ENCODE results near the gene PES1. TPM values are rescaled to one million over a fixed set of nuclear protein-coding genes. Genes with fewer than 3 reads are reported as not detected.
A peak's percentile ranks its signal among the peaks of the same experiment; 100 is the strongest.

Gene PES1
- total and polyA plus RNA-seq, 2 of the 13 experiments (the other 11 are each of a cell fraction or from before 2014, with no cell fraction given) = 65.1 to 94.7 TPM

- TF ChIP-seq THAP9 (CRISPR knock-in tag; IDR thresholded peaks at IDR 0.05; ENCODE audit: borderline replicate concordance) (no peak; the same call in 1 of the 2 replicates), KLF11 (CRISPR knock-in tag; IDR thresholded peaks at IDR 0.05) (no peak), HMGXB4 (CRISPR knock-in tag; IDR thresholded peaks at IDR 0.05; ENCODE audit: borderline replicate concordance in 1 of 2, low read depth in 1 of 2) (0 out of 4 replicates have a peak, but pooled peaks of 1 of the 2 experiments have one; percentile 35), TARDBP (CRISPR knock-in tag; IDR thresholded peaks at IDR 0.05) (0 out of 2 replicates have a peak, but pooled peaks have one; percentile 27), CTCF (CRISPR knock-in tag; IDR thresholded peaks at IDR 0.05) (peak; percentile 88), ZFP91 (CRISPR knock-in tag; IDR thresholded peaks at IDR 0.05; ENCODE audit: borderline replicate concordance) (peak; percentile 45; the same call in 1 of the 2 replicates), NFIB (CRISPR knock-in tag; IDR thresholded peaks at IDR 0.05; ENCODE audit: borderline replicate concordance) (no peak), RNF2 (conservative IDR thresholded peaks at IDR 0.05; ENCODE audit: low read depth) (0 out of 2 replicates have a peak, but pooled peaks have one; percentile 34), KDM2A (CRISPR knock-in tag; IDR thresholded peaks at IDR 0.05; ENCODE audit: borderline replicate concordance, low read depth) (peak; percentile 62), XRCC5 (optimal IDR thresholded peaks at IDR 0.05; ENCODE audit: low read length) (peak; percentile 60), RAD21 (CRISPR knock-in tag; IDR thresholded peaks at IDR 0.05) (peak; percentile 67), MAX (IDR thresholded peaks at IDR 0.05) (0 out of 2 replicates have a peak, but pooled peaks have one; percentile 25), ZBTB39 (CRISPR knock-in tag; IDR thresholded peaks at IDR 0.05) (no peak), ZNF274 (CRISPR knock-in tag; IDR thresholded peaks at IDR 0.05) (0 out of 2 replicates have a peak, but pooled peaks have one; percentile 48), SMC3 (IDR thresholded peaks at IDR 0.05; ENCODE audit: low read length) (peak; percentile 72), ZBTB3 (CRISPR knock-in tag; IDR thresholded peaks at IDR 0.05; ENCODE audit: borderline replicate concordance, low read depth) (no peak)
Measured at GRCh38 chr22:30634471-30635233, 42.9 kb upstream of the PES1 start (continued).

All from HepG2 (cell line).